ENCODE data around the gene DCLK1.

- no peak for TF ChIP-seq CTCF (IDR thresholded peaks at IDR 0.05)
- no peak for TF ChIP-seq POLR2A (IDR thresholded peaks at IDR 0.05)
These were observed 370.4 kb downstream of the DCLK1 start for GRCh38 chr13:35760735-35761281.

Data from right lobe of liver (tissue), 4 donors.